Endothelial cell (in vitro differentiated cells): ENCODE data around the gene RHBG. TPM values are rescaled to one million over a fixed set of nuclear protein-coding genes. Genes with fewer than 3 reads are reported as not detected.

Source experiments
- DNase-seq: peaks from one replicate; pipeline ENCODE4 v3.0.0; 2021; ENCODE audit warnings: low spot score
- H3K27ac Mint-ChIP-seq: one replicate; pipeline ENCODE4 v1.8.0; 2021; ENCODE audit warnings: mixed read lengths, inconsistent platforms; ENCODE audit not compliant: unreplicated experiment
- H3K27me3 Mint-ChIP-seq: one replicate; pipeline ENCODE4 v1.8.0; 2021; ENCODE audit warnings: mild to moderate bottlenecking, moderate library complexity, mixed read lengths, inconsistent platforms; ENCODE audit not compliant: unreplicated experiment
- H3K36me3 Mint-ChIP-seq: one replicate; pipeline ENCODE4 v1.8.0; 2021; ENCODE audit warnings: mild to moderate bottlenecking, low read depth, mixed read lengths, inconsistent platforms; ENCODE audit not compliant: unreplicated experiment
- H3K4me1 Mint-ChIP-seq: one replicate; pipeline ENCODE4 v1.8.0; 2021; ENCODE audit warnings: mild to moderate bottlenecking, mixed read lengths, inconsistent platforms; ENCODE audit not compliant: unreplicated experiment
- H3K4me3 Mint-ChIP-seq: one replicate; pipeline ENCODE4 v1.8.0; 2021; ENCODE audit warnings: mild to moderate bottlenecking, mixed read lengths, inconsistent platforms; ENCODE audit not compliant: unreplicated experiment
- H3K9me3 Mint-ChIP-seq: one replicate; pipeline ENCODE4 v1.8.0; 2021; ENCODE audit warnings: mixed read lengths, inconsistent platforms; ENCODE audit not compliant: unreplicated experiment
- CTCF ChIP-seq: fragments of 200-600 bp; sonication (generic); IDR thresholded peaks from one replicate; pipeline ENCODE4 v1.5.0; 2021; ENCODE audit warnings: antibody characterized with exemption; ENCODE audit not compliant: unreplicated experiment
- total RNA-seq: library from RNA; stranded (reverse); fragmentation: NEBNext Ultra II Directional; extraction: Animal tissue kit (Norgen Biotek cat#: 25700); gene quantifications from one replicate; pipeline ENCODE4 v1.2.1, GENCODE V29; 2021; ENCODE audit not compliant: unreplicated experiment

The RHBG gene
- total RNA-seq, 1 donor from 2014 or later, result not detected

- H3K36me3 Mint-ChIP-seq, result no peaks in the 10 kb centered on the region
- no peak overlapping the region for H3K27ac Mint-ChIP-seq
- no peaks in the 10 kb centered on the region for H3K9me3 Mint-ChIP-seq
- H3K27me3 Mint-ChIP-seq, result peaks cover 8% of the 10 kb centered on the region
- no peak overlapping the region for H3K4me3 Mint-ChIP-seq
- no peak for DNase-seq
- peaks cover 4% of the 10 kb centered on the region for H3K4me1 Mint-ChIP-seq
- no peak for TF ChIP-seq CTCF
These were observed 2.7 kb downstream of the RHBG start for GRCh38 chr1:156371553-156372264.

GRCh38 chr1:156372265-156372586, 3.2 kb downstream of the RHBG start:
- no peak overlapping the region for H3K27ac Mint-ChIP-seq
- H3K27me3 Mint-ChIP-seq, result peaks cover 8% of the 10 kb centered on the region
- H3K36me3 Mint-ChIP-seq, result no peaks in the 10 kb centered on the region
- no peaks in the 10 kb centered on the region for H3K9me3 Mint-ChIP-seq
- TF ChIP-seq CTCF, result no peak
- H3K4me1 Mint-ChIP-seq, result peaks cover 4% of the 10 kb centered on the region
- no peak for DNase-seq
- H3K4me3 Mint-ChIP-seq, result no peak overlapping the region

- Mint-ChIP-seq H3K36me3 (no peaks in the 10 kb centered on the region), H3K9me3 (no peaks in the 10 kb centered on the region), H3K27me3 (peaks cover 6% of the 10 kb centered on the region), H3K4me3 (no peak overlapping the region), H3K4me1 (peaks cover 8% of the 10 kb centered on the region), H3K27ac (no peak overlapping the region)
- DNase-seq, result no peak
- no peak for TF ChIP-seq CTCF
These were observed 3.9 kb downstream of the RHBG start for GRCh38 chr1:156372876-156373275.

GRCh38 chr1:156373546-156373945, 4.5 kb downstream of the RHBG start:
- TF ChIP-seq CTCF, result no peak
- Mint-ChIP-seq H3K36me3 (no peaks in the 10 kb centered on the region), H3K27ac (no peak overlapping the region), H3K4me1 (peaks cover 8% of the 10 kb centered on the region), H3K9me3 (no peaks in the 10 kb centered on the region), H3K27me3 (peaks cover 5% of the 10 kb centered on the region), H3K4me3 (no peak overlapping the region)
- no peak for DNase-seq

GRCh38 chr1:156376146-156376545, 7.1 kb downstream of the RHBG start:
- no peak for TF ChIP-seq CTCF
- Mint-ChIP-seq H3K36me3 (no peaks in the 10 kb centered on the region), H3K4me3 (no peak overlapping the region), H3K27me3 (peaks cover 3% of the 10 kb centered on the region), H3K27ac (no peak overlapping the region), H3K4me1 (peaks cover 6% of the 10 kb centered on the region), H3K9me3 (no peaks in the 10 kb centered on the region)
- no peak for DNase-seq
